B cell (primary cell): ENCODE measurements around the gene LALBA. TPM values are rescaled to one million over a fixed set of nuclear protein-coding genes. Genes with fewer than 3 reads are reported as not detected.

Source experiments
- ATAC-seq: fragments of 200-7000 bp; cut with Tn5 transposase; one replicate; pipeline ENCODE4 v1.10.0; 2021; ENCODE audit warnings: low read depth, mild to moderate bottlenecking, moderate number of reproducible peaks, moderate library complexity
- CTCF ChIA-PET: fragments of 350-600 bp; sonication (Branson Sonifier 250); formaldehyde crosslinking; loops from one replicate; lab custom pipeline; 2021; ENCODE audit warnings: antibody characterized with exemption, inconsistent platforms; lab: Charles Lee
- POLR2A ChIA-PET: fragments of 350-600 bp; sonication (Branson Sonifier 250); formaldehyde crosslinking; loops from one replicate; lab custom pipeline; 2021; ENCODE audit warnings: antibody characterized with exemption; lab: Charles Lee
- DNase-seq: peaks from one replicate; pipeline ENCODE4 v3.0.0; 2013
- H2AFZ ChIP-seq: 2 replicates; pipeline ENCODE4 v1.6.1; 2012; ENCODE audit warnings: mild to moderate bottlenecking, low read depth, low read length; ENCODE audit not compliant: insufficient read depth, poor library complexity, severe bottlenecking
- H3K27ac ChIP-seq, 2 donors: 1 replicate in 1 of 2; 2 replicates in 1 of 2; pipeline ENCODE4 v1.5.1; 2012 to 2013; ENCODE audit warnings: low read length in 2 of 2, mild to moderate bottlenecking in 2 of 2, moderate library complexity in 1 of 2
- H3K27me3 ChIP-seq, 4 experiments: fragments of 200-600 bp in 1 of 4; sonication (generic) in 1 of 4; replicated peaks in 1 of 4; 1 replicate in 2 of 4; 2 replicates in 2 of 4; pipeline versions ENCODE4 v1.6.1 to v1.7.0; 2013 to 2016; ENCODE audit warnings: low read length in 3 of 4, mild to moderate bottlenecking in 2 of 4, mixed read lengths in 1 of 4, moderate library complexity in 1 of 4; ENCODE audit not compliant: insufficient read depth in 4 of 4, control insufficient read depth in 3 of 4; ENCODE audit errors: control extremely low read depth in 1 of 4
- H3K36me3 ChIP-seq, 2 experiments: replicated peaks in 1 of 2; 1 replicate in 1 of 2; 2 replicates in 1 of 2; pipeline versions ENCODE4 v1.6.1 to v1.7.1; 2013; ENCODE audit warnings: low read length in 1 of 2; ENCODE audit not compliant: insufficient read depth in 2 of 2, control insufficient read depth in 1 of 2; ENCODE audit errors: control extremely low read depth in 1 of 2, extremely low read depth in 1 of 2
- H3K4me1 ChIP-seq, 2 donors: fragments of 200-600 bp in 1 of 2; sonication (generic) in 1 of 2; 1 replicate in 1 of 2; 2 replicates in 1 of 2; pipeline versions ENCODE4 v1.5.1 to v1.6.1; 2013 to 2017; ENCODE audit warnings: low read length in 2 of 2; ENCODE audit not compliant: control insufficient read depth in 2 of 2, insufficient read depth in 2 of 2
- H3K4me2 ChIP-seq: replicated peaks from 2 replicates; pipeline ENCODE3; 2012; ENCODE audit warnings: mild to moderate bottlenecking, low read depth, low read length; ENCODE audit not compliant: poor library complexity, severe bottlenecking
- H3K4me3 ChIP-seq, 5 experiments: fragments of 200-600 bp in 1 of 5; sonication (generic) in 1 of 5; 1 replicate in 3 of 5; 2 replicates in 2 of 5; pipeline versions ENCODE4 v1.5.1 to v1.7.0; 2011 to 2016; ENCODE audit warnings: low read length in 4 of 5, mild to moderate bottlenecking in 4 of 5, low read depth in 2 of 5, control low read depth in 1 of 5, moderate library complexity in 1 of 5; ENCODE audit not compliant: insufficient read depth in 1 of 5; ENCODE audit errors: control extremely low read depth in 1 of 5, extremely low read depth in 1 of 5
- H3K79me2 ChIP-seq: fragments of 200-600 bp; sonication (generic); one replicate; pipeline ENCODE4 v1.6.0; 2016; ENCODE audit warnings: low read length; ENCODE audit not compliant: control insufficient read depth, insufficient read depth
- H3K9ac ChIP-seq: fragments of 200-600 bp; sonication (generic); 2 replicates; pipeline ENCODE4 v1.6.1; 2017; ENCODE audit warnings: mild to moderate bottlenecking, low read length, moderate library complexity
- H3K9me3 ChIP-seq, 3 donors: one replicate each; pipeline versions ENCODE4 v1.6.1 to v1.7.1; 2013; ENCODE audit warnings: low read length in 2 of 3; ENCODE audit not compliant: control insufficient read depth in 2 of 3, insufficient read depth in 1 of 3; ENCODE audit errors: control extremely low read depth in 1 of 3
- H4K20me1 ChIP-seq: 2 replicates; pipeline ENCODE4 v1.6.0; 2012; ENCODE audit warnings: mild to moderate bottlenecking, low read length; ENCODE audit not compliant: insufficient read depth, control insufficient read depth, poor library complexity, severe bottlenecking
- H3K27ac Mint-ChIP-seq: one replicate; pipeline ENCODE4 v1.8.0; 2021; ENCODE audit warnings: mixed read lengths
- H3K27me3 Mint-ChIP-seq: one replicate; pipeline ENCODE4 v1.8.0; 2021; ENCODE audit warnings: mixed read lengths
- H3K4me1 Mint-ChIP-seq: one replicate; pipeline ENCODE4 v1.8.0; 2021; ENCODE audit warnings: mixed read lengths
- H3K4me3 Mint-ChIP-seq: one replicate; pipeline ENCODE4 v1.8.0; 2021; ENCODE audit warnings: mixed read lengths
- H3K9me3 Mint-ChIP-seq: one replicate; pipeline ENCODE4 v1.8.0; 2022; ENCODE audit warnings: mixed read lengths; ENCODE audit not compliant: insufficient read depth
- EZH2 ChIP-seq: IDR thresholded peaks from 2 replicates; pipeline ENCODE4 v1.6.1; 2012; ENCODE audit warnings: borderline replicate concordance, low read depth, mild to moderate bottlenecking, moderate library complexity, low read length; ENCODE audit not compliant: insufficient read depth, poor library complexity, severe bottlenecking
- WGBS: methylation state at CpG from one replicate; pipeline ENCODE4 v1.1.5; 2013; ENCODE audit warnings: missing lambda C conversion rate; ENCODE audit not compliant: insufficient coverage; 5-methylcytosine and 5-hydroxymethylcytosine counted together
- intact Hi-C: fragments of 100-400 bp; cut with micrococcal nuclease; formaldehyde crosslinking; loops from one replicate; pipeline ENCODE4 v1.10.0; 2022
- polyA plus RNA-seq: library from polyadenylated mRNA; depleted of rRNA; stranded (reverse); fragments of >200 nt; gene quantifications from 2 replicates; pipeline ENCODE4 v1.2.3, GENCODE V29; 2012
- total RNA-seq, 2 donors: library from RNA; stranded (reverse); fragments of 120-200 nt in 1 of 2; gene quantifications; 1 replicate in 1 of 2; 2 replicates in 1 of 2; pipeline versions ENCODE4 v1.2.3 to v1.2.4, GENCODE V29; 2013 to 2022
- TF ChIP-seq, protein P1 (sequence below): fragments of 200-600 bp; IDR thresholded peaks from one replicate; pipeline ENCODE4 v1.8.0; 2022; ENCODE audit warnings: antibody characterized with exemption, mild to moderate bottlenecking

The LALBA gene
- total and polyA plus RNA-seq, 2 donors (not counting 1 experiment from before 2014, with no cell fraction given) = not detected

DNA sequence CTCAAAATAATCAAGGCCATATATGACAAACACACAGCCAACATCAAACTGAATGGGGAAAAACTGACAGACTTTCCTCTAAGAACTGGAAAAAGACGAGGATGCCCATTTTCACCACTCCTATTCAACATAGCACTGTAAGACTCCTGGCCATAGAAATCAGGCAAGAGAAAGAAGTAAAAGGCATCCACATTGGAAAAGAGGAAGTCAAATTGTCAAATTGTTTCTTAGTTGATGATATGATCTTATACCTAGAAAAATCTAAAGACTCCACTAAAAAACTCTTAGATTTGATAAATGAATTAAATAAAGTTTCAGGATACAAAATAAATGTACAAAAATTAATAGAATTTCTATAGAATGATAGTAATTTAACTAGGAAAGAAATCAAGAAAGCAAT, 33.2 kb downstream of the LALBA start:
- no peak for TF ChIP-seq EZH2
- TF ChIP-seq, protein P1, sequence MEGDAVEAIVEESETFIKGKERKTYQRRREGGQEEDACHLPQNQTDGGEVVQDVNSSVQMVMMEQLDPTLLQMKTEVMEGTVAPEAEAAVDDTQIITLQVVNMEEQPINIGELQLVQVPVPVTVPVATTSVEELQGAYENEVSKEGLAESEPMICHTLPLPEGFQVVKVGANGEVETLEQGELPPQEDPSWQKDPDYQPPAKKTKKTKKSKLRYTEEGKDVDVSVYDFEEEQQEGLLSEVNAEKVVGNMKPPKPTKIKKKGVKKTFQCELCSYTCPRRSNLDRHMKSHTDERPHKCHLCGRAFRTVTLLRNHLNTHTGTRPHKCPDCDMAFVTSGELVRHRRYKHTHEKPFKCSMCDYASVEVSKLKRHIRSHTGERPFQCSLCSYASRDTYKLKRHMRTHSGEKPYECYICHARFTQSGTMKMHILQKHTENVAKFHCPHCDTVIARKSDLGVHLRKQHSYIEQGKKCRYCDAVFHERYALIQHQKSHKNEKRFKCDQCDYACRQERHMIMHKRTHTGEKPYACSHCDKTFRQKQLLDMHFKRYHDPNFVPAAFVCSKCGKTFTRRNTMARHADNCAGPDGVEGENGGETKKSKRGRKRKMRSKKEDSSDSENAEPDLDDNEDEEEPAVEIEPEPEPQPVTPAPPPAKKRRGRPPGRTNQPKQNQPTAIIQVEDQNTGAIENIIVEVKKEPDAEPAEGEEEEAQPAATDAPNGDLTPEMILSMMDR = no peak
- H3K36me3 ChIP-seq = no peaks in the 10 kb centered on the region
- no peaks in the 10 kb centered on the region for H3K9me3 ChIP-seq
- POLR2A ChIA-PET = no interaction called here
- H3K4me2 ChIP-seq = no peak overlapping the region
- no peak overlapping the region for H3K4me3 ChIP-seq
- WGBS = no CpG with 5 or more reads among the region's 1 CpG
- no peak overlapping the region for H3K9ac ChIP-seq
- H4K20me1 ChIP-seq = no peaks in the 10 kb centered on the region
- intact Hi-C loops = no loop called here
- Mint-ChIP-seq H3K27ac (no peak overlapping the region), H3K9me3 (peaks cover 2% of the 10 kb centered on the region), H3K27me3 (peaks cover 10% of the 10 kb centered on the region), H3K4me3 (no peak overlapping the region), H3K4me1 (no peaks in the 10 kb centered on the region)
- no peak for ATAC-seq
- H3K27me3 ChIP-seq = no peaks in the 10 kb centered on the region
- no peak overlapping the region for H3K27ac ChIP-seq
- no peaks in the 10 kb centered on the region for H3K79me2 ChIP-seq
- H2AFZ ChIP-seq = no peak overlapping the region
- no peaks in the 10 kb centered on the region for H3K4me1 ChIP-seq
- no peak for DNase-seq
- CTCF ChIA-PET = no interaction called here

GRCh38 chr12:48532601-48533000, 37.2 kb downstream of the LALBA start:
- H3K79me2 ChIP-seq = no peaks in the 10 kb centered on the region
- TF ChIP-seq EZH2 = no peak
- TF ChIP-seq, protein P1 = no peak
- no peak overlapping the region for H3K4me3 ChIP-seq
- no peaks in the 10 kb centered on the region for H3K4me1 ChIP-seq
- no peak overlapping the region for H3K27ac Mint-ChIP-seq
- DNase-seq (no peak), ATAC-seq (no peak)
- H3K9me3 ChIP-seq = peaks cover 0 to 5% (median 0%) of the 10 kb centered on the region in 3 donors
- peaks cover 2% of the 10 kb centered on the region for H3K9me3 Mint-ChIP-seq
- peaks cover 0 to 3% (median 0%) of the 10 kb centered on the region in 4 experiments for H3K27me3 ChIP-seq
- H3K36me3 ChIP-seq = no peaks in the 10 kb centered on the region
- intact Hi-C loops = no loop called here
- H4K20me1 ChIP-seq = no peaks in the 10 kb centered on the region
- no peak overlapping the region for H3K9ac ChIP-seq
- H3K4me1 Mint-ChIP-seq = no peaks in the 10 kb centered on the region
- H3K27me3 Mint-ChIP-seq = peaks cover 20% of the 10 kb centered on the region
- CTCF ChIA-PET = no interaction called here
- POLR2A ChIA-PET = no interaction called here
- H3K4me3 Mint-ChIP-seq = no peak overlapping the region
- no peak overlapping the region for H3K27ac ChIP-seq
- no peak overlapping the region for H3K4me2 ChIP-seq
- no peak overlapping the region for H2AFZ ChIP-seq
